ENCODE data around the gene RDH5. TPM values are rescaled to one million over a fixed set of nuclear protein-coding genes. Genes with fewer than 3 reads are reported as not detected.

Gene RDH5
- total and polyA plus RNA-seq, 11 donors: 5.9 to 42.4 (median 17.4) TPM

DNA sequence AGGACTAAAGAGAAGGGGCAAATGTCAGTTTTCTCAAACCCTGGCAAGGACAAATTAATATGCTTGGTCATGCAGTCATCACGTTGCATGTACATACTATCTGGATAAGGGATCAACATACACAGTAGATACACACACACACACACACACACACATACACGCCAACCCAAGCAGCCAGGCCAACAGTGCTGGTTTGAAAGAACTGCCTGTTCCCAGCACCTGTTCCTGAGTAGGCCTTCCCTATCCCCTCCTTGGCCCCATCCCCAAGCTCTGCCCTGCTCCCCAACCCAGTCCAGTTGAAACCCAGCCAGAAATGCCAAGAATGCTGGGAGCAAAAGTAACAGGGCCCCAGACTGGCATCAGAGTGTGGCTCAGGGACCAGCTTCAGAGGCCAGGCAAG is 16.9 kb upstream of the RDH5 start:
- peak in 4 of 5 donors; percentile 66 to 86 (median 72) for DNase-seq
- WGBS, 4 donors: 36 to 55% (median 53%) methylated on average over 2 of the region's 2 CpGs
- H3K27me3 ChIP-seq: no peaks in the 10 kb centered on the region
- H3K4me1 ChIP-seq: peaks cover 4 to 79% (median 29%) of the 10 kb centered on the region in 12 donors
- H3K9me3 ChIP-seq: no peaks in the 10 kb centered on the region
- ATAC-seq: peak; percentile 45 to 58 (median 50)
- H3K4me3 ChIP-seq: peak overlapping the region in 10 of 12 donors; percentile 48 to 87 (median 73)
- intact Hi-C loops (cut with DNase I): loop anchor here in 1 of 10 donors (5.0 kb wide), 1 partner anchor 46 kb away; no protein-coding TSS in a partner anchor
- H3K36me3 ChIP-seq: peaks cover 0 to 33% (median 0%) of the 10 kb centered on the region in 9 donors
- H3K27ac ChIP-seq: peak overlapping the region; percentile 65 to 99 (median 92)
- TF ChIP-seq CTCF (IDR thresholded peaks at IDR 0.05) (no peak), POLR2A (IDR thresholded peaks at IDR 0.05) (no peak)

DNA sequence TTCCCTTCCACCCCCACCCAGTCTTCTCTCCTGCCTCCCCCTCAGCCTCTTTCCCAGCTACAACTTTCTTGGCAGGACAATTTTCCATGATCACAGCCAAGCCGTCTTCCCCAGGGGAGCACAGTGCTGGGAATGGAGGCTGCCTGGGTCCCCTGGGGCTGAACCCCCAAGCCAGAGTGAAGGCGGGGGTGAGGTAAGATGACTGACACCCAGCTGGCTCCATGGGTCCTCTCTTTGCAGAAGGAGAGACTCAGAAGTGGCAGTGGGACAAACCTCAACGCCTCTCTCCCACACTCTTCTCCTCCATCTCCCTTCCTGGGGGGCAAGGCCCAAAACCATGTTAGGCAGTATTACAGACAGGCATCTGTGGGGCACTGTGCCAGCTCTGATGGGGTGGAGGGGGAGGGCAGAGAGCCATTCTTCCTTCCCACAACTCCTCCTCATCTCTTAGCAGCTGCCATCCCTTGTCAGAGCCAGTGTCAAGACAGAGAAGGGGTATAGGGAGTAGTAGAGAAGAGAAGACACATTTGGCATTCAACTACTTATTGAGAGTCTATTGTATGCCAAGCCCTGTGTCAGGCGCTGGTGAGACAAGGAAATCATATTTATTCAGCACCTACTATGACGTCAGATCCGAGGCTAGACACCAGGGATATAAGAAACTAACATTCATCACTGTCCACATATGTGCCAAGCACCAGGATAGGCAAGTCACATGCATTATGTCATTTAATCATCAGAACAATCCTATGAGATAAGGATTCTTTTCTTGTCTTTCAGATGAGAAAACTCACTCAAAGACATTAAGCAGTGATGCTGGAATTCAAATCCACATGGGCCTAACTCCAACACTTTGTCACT is 16.1 kb upstream of the RDH5 start:
- TF ChIP-seq POLR2A (IDR thresholded peaks at IDR 0.05): no peak
- no peak for TF ChIP-seq CTCF (IDR thresholded peaks at IDR 0.05)
- 45 to 54% (median 49%) methylated on average over 6 of the region's 6 CpGs for WGBS, 4 donors
- Histone ChIP-seq H3K27ac (peak overlapping the region; percentile 65 to 99 (median 92)), H3K9me3 (no peaks in the 10 kb centered on the region), H3K27me3 (no peaks in the 10 kb centered on the region), H3K4me1 (peaks cover 4 to 85% (median 37%) of the 10 kb centered on the region in 12 donors), H3K36me3 (peaks cover 0 to 32% (median 0%) of the 10 kb centered on the region in 9 donors), H3K4me3 (peak overlapping the region; percentile 0 to 87 (median 70))
- intact Hi-C loops (cut with DNase I): loop anchor here in 1 of 10 donors (5.0 kb wide), 1 partner anchor 47 kb away; no protein-coding TSS in a partner anchor
- ATAC-seq: peak in 2 of 4 donors; percentile 1
- peak in 4 of 5 donors; percentile 67 to 74 (median 70) for DNase-seq

DNA sequence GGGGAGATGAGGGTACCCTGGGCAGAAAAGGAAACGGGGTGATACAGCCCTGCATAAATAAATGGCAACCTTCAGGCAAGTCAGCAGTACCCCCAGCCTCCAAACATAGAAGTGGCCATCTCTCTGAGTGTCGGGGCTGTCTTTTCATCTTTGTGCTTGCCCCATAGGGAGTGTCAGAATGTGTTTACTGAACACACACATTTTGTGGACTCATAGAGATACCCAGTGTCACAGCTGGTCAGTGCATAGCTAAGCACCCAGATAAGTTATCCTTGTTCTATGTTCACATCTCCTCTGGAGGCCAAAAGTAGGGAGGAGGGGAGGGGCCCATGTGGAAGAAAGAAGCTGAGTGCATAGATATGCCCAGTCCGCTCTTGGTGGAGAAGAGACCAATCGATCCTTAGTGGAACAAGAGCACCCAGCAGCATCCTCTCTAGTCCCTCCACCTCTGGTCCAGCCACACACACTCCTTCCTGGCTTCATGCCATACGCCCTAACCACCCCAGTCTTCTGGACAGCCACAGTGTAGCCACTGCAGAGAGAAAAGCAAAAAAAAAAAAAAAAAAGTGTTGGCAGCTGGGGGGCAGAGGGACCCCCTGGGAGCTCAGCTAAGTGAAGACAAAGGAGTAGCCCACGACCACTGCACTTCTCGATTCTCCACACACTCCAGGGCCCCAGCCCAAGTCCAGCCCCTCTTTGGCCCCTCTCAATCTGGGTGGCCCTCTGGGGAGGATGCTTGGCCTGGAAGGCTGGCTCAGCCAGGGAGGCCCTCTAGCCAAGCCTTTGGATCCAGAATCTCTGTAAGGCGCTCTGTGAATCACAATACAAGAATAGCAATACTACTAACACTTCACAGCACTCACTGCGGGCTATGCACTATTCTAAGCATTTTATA is 15.1 kb upstream of the RDH5 start:
- H3K4me3 ChIP-seq: peak overlapping the region; percentile 48 to 87 (median 71)
- WGBS, 4 donors: 34 to 48% (median 40%) methylated on average over 9 of the region's 9 CpGs
- TF ChIP-seq POLR2A (IDR thresholded peaks at IDR 0.05): no peak
- ATAC-seq: peak in 1 of 4 donors; percentile 27
- no peaks in the 10 kb centered on the region for H3K9me3 ChIP-seq
- H3K36me3 ChIP-seq: peaks cover 0 to 23% (median 0%) of the 10 kb centered on the region in 9 donors
- peak in 3 of 5 donors; percentile 48 to 60 (median 59) for DNase-seq
- peaks cover 4 to 81% (median 36%) of the 10 kb centered on the region in 12 donors for H3K4me1 ChIP-seq
- H3K27me3 ChIP-seq: no peaks in the 10 kb centered on the region
- intact Hi-C loops (cut with DNase I): loop anchor here in 1 of 10 donors (5.0 kb wide), 1 partner anchor 48 kb away; no protein-coding TSS in a partner anchor
- peak overlapping the region; percentile 65 to 99 (median 92) for H3K27ac ChIP-seq

- ATAC-seq (peak in 1 of 4 donors; percentile 19), DNase-seq (peak in 3 of 5 donors; percentile 60 to 61 (median 61))
- TF ChIP-seq POLR2A (IDR thresholded peaks at IDR 0.05): no peak
- TF ChIP-seq CTCF (IDR thresholded peaks at IDR 0.05): peak in 11 of 12 donors; percentile 38 to 69 (median 51)
- Histone ChIP-seq H3K4me1 (peaks cover 4 to 73% (median 30%) of the 10 kb centered on the region in 12 donors), H3K27me3 (no peaks in the 10 kb centered on the region), H3K4me3 (peak overlapping the region; percentile 48 to 87 (median 71)), H3K9me3 (no peaks in the 10 kb centered on the region), H3K36me3 (peaks cover 0 to 18% (median 0%) of the 10 kb centered on the region in 9 donors), H3K27ac (peak overlapping the region; percentile 65 to 99 (median 92))
- intact Hi-C loops (cut with DNase I): no loop called here
- WGBS, 4 donors: 27 to 37% (median 30%) methylated on average over 5 of the region's 5 CpGs
These were observed 14.3 kb upstream of the RDH5 start for GRCh38 chr12:55705782-55706402.

All from heart left ventricle (tissue), 16 donors.